GM18873 (cell line): Measurements from ENCODE around the gene ADA.
A peak's percentile ranks its signal among the peaks of the same experiment; 100 is the strongest.

Experiments used
- ATAC-seq: cut with Tn5 transposase; IDR thresholded peaks from one replicate; pipeline ENCODE4 v1.9.1; 2021; ENCODE audit warnings: mild to moderate bottlenecking, moderate library complexity, moderate number of reproducible peaks; ENCODE audit not compliant: unreplicated experiment, low FRiP score

Gene ADA

GRCh38 chr20:44646641-44647274 lies 4.7 kb downstream of the ADA start:
- ATAC-seq, result peak; percentile 41

- no peak for ATAC-seq
Measured at GRCh38 chr20:44646023-44646640, 5.4 kb downstream of the ADA start.

GRCh38 chr20:44644667-44645131 lies 6.8 kb downstream of the ADA start:
- ATAC-seq, result no peak

- no peak for ATAC-seq
Measured at GRCh38 chr20:44644230-44644617, 7.3 kb downstream of the ADA start.

GRCh38 chr20:44643596-44644229 lies 7.8 kb downstream of the ADA start:
- ATAC-seq, result no peak

- ATAC-seq, result no peak
Measured at GRCh38 chr20:44643154-44643519, 8.4 kb downstream of the ADA start.

GRCh38 chr20:44642203-44643153 lies 9.0 kb downstream of the ADA start:
- no peak for ATAC-seq

- ATAC-seq, result no peak
Measured at GRCh38 chr20:44641325-44641724, 10.2 kb downstream of the ADA start.

GRCh38 chr20:44640522-44640921 lies 11.0 kb downstream of the ADA start:
- ATAC-seq, result no peak

- no peak for ATAC-seq
Measured at GRCh38 chr20:44637522-44638372, 13.8 kb downstream of the ADA start.

- no peak for ATAC-seq
Measured at GRCh38 chr20:44637042-44637441, 14.5 kb downstream of the ADA start.

- ATAC-seq, result no peak
Measured at GRCh38 chr20:44635877-44636276, 15.6 kb downstream of the ADA start.

- ATAC-seq, result no peak
Measured at GRCh38 chr20:44633872-44634600, 17.5 kb downstream of the ADA start.

- no peak for ATAC-seq
Measured at GRCh38 chr20:44633187-44633810, 18.2 kb downstream of the ADA start.

GRCh38 chr20:44632103-44632752 lies 19.3 kb downstream of the ADA start:
- no peak for ATAC-seq

GRCh38 chr20:44630297-44630696 lies 21.2 kb downstream of the ADA start:
- no peak for ATAC-seq

- ATAC-seq, result no peak
Measured at GRCh38 chr20:44629542-44629941, 22.0 kb downstream of the ADA start.

- ATAC-seq, result no peak
Measured at GRCh38 chr20:44629017-44629385, 22.5 kb downstream of the ADA start.
